Measurements from ENCODE around the gene CHMP2B. TPM values are rescaled to one million over a fixed set of nuclear protein-coding genes. Genes with fewer than 3 reads are reported as not detected.

The CHMP2B gene
- total and polyA plus RNA-seq, 2 of the 8 experiments (the other 6 are each of a cell fraction or from before 2014, with no cell fraction given): 14.0 to 56.5 TPM

DNA sequence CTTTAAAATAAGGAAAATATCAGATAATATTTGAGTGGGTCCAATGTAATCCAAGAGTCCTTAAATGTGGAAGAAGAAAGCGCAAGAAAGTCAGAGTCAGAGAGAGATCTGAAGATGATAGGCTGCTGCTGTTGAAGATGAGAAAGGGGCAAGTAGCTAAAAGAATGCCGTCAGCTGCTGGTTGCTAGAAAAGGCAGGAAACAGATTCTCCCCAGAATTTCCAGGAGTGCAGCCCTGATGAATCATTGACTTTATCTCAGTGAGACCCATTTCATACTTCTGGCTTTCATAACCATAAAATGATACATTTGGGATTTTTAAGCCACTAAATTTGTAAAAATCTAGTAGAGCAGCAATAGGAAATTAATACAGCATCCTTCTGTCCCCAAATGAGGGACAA, 7.5 kb upstream of the CHMP2B start:
- Histone ChIP-seq H2BK120ac (replicated peaks; ENCODE audit: low read depth, low read length) (no peak overlapping the region), H3K56ac (replicated peaks; ENCODE audit: insufficient read length, low read depth, low read length) (no peak overlapping the region), H4K91ac (replicated peaks; ENCODE audit: insufficient read length, low read length) (no peak overlapping the region), H3K23ac (ENCODE audit: insufficient read length) (no peak overlapping the region), H2AK5ac (ENCODE audit: low read depth, low read length) (no peak overlapping the region), H3K27me3 (replicated peaks in 1 of 4; ENCODE audit: control insufficient read depth in 3 of 4, extremely low read depth in 1 of 4, insufficient read depth in 3 of 4, low read length in 3 of 4) (no peaks in the 10 kb centered on the region), H3K9me3 (ENCODE audit: insufficient read depth in 2 of 2, low read depth in 1 of 2, low read length in 1 of 2) (no peaks in the 10 kb centered on the region), H3K4ac (replicated peaks; ENCODE audit: insufficient read length, low read depth, low read length) (no peak overlapping the region), H3K9ac (replicated peaks in 1 of 4; ENCODE audit: extremely low read depth in 1 of 4, low read depth in 3 of 4, low read length in 3 of 4) (no peak overlapping the region), H2BK20ac (ENCODE audit: low read length) (no peak overlapping the region), H2BK15ac (ENCODE audit: low read length) (no peak overlapping the region), H4K8ac (ENCODE audit: extremely low read depth, insufficient read depth, low read length) (no peak overlapping the region), H4K5ac (ENCODE audit: insufficient read length, low read depth, low read length) (no peak overlapping the region), H2AFZ (ENCODE audit: low read length) (no peak overlapping the region), H3K4me3 (ENCODE audit: extremely low read depth in 1 of 4, insufficient read depth in 2 of 4, low read depth in 3 of 4, low read length in 4 of 4) (no peak overlapping the region), H4K20me1 (replicated peaks in 1 of 2; ENCODE audit: control insufficient read depth in 1 of 2, insufficient read depth in 2 of 2, low read length in 2 of 2) (no peaks in the 10 kb centered on the region), H3K23me2 (ENCODE audit: low read depth, low read length) (no peaks in the 10 kb centered on the region), H3K4me1 (replicated peaks in 1 of 4; ENCODE audit: control insufficient read depth in 3 of 4, insufficient read depth in 4 of 4, low read length in 3 of 4) (no peaks in the 10 kb centered on the region), H3K27ac (ENCODE audit: low read depth, low read length) (no peak overlapping the region), H3K79me1 (ENCODE audit: low read depth, low read length) (no peaks in the 10 kb centered on the region), H3K14ac (ENCODE audit: insufficient read length) (no peak overlapping the region), H2BK12ac (ENCODE audit: low read depth, low read length) (no peak overlapping the region), H3K18ac (ENCODE audit: extremely low read depth, low read length) (no peak overlapping the region), H3K4me2 (ENCODE audit: insufficient read depth in 1 of 2, low read depth in 2 of 2, low read length in 2 of 2) (no peak overlapping the region), H3K79me2 (ENCODE audit: control insufficient read depth in 1 of 2, insufficient read depth in 2 of 2, low read length in 2 of 2) (no peaks in the 10 kb centered on the region), H3K36me3 (ENCODE audit: control insufficient read depth in 2 of 4, insufficient read depth in 4 of 4, low read length in 3 of 4) (no peaks in the 10 kb centered on the region), H2BK5ac (ENCODE audit: low read depth, low read length) (no peak overlapping the region)
- WGBS, 2 experiments (ENCODE audit: extremely low coverage in 1 of 2, insufficient coverage in 1 of 2, insufficient read length in 1 of 2, insufficient replicate concordance in 2 of 2, low coverage in 1 of 2, low lambda C conversion rate in 2 of 2, missing lambda C conversion rate in 1 of 2): 87% methylated on average over 2 of the region's 2 CpGs; no CpG with 5 or more reads in 1 of the 2 experiments
- FAIRE-seq (no peak), DNase-seq (ENCODE audit: low read depth in 1 of 2, low spot score in 2 of 2) (no peak)
- ChIA-PET POLR2A (ENCODE audit: partially characterized antibody) (no interaction called here), CTCF (ENCODE audit: partially characterized antibody) (interaction anchor here (1.0 kb wide), 1 partner anchor 75 kb away, joined by 3 read pairs; no protein-coding TSS in a partner anchor)
- TF ChIP-seq, protein P1, sequence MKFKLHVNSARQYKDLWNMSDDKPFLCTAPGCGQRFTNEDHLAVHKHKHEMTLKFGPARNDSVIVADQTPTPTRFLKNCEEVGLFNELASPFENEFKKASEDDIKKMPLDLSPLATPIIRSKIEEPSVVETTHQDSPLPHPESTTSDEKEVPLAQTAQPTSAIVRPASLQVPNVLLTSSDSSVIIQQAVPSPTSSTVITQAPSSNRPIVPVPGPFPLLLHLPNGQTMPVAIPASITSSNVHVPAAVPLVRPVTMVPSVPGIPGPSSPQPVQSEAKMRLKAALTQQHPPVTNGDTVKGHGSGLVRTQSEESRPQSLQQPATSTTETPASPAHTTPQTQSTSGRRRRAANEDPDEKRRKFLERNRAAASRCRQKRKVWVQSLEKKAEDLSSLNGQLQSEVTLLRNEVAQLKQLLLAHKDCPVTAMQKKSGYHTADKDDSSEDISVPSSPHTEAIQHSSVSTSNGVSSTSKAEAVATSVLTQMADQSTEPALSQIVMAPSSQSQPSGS (IDR thresholded peaks at IDR 0.05; ENCODE audit: low read length): no peak
- TF ChIP-seq CHD1 (IDR thresholded peaks at IDR 0.05; ENCODE audit: low read depth, low read length) (no peak), EZH2 (IDR thresholded peaks at IDR 0.05; ENCODE audit: low read depth, low read length, severe bottlenecking) (no peak), POU5F1 (IDR thresholded peaks at IDR 0.05; ENCODE audit: low read depth, low read length) (no peak), SAP30 (IDR thresholded peaks at IDR 0.05; ENCODE audit: insufficient read depth, insufficient replicate concordance, low read length) (no peak), CBX8 (IDR thresholded peaks at IDR 0.05; ENCODE audit: borderline replicate concordance, low read depth, low read length) (no peak), TEAD4 (IDR thresholded peaks at IDR 0.05; ENCODE audit: low read depth, low read length) (no peak)
- TF ChIP-seq, protein P2, sequence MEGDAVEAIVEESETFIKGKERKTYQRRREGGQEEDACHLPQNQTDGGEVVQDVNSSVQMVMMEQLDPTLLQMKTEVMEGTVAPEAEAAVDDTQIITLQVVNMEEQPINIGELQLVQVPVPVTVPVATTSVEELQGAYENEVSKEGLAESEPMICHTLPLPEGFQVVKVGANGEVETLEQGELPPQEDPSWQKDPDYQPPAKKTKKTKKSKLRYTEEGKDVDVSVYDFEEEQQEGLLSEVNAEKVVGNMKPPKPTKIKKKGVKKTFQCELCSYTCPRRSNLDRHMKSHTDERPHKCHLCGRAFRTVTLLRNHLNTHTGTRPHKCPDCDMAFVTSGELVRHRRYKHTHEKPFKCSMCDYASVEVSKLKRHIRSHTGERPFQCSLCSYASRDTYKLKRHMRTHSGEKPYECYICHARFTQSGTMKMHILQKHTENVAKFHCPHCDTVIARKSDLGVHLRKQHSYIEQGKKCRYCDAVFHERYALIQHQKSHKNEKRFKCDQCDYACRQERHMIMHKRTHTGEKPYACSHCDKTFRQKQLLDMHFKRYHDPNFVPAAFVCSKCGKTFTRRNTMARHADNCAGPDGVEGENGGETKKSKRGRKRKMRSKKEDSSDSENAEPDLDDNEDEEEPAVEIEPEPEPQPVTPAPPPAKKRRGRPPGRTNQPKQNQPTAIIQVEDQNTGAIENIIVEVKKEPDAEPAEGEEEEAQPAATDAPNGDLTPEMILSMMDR (IDR thresholded peaks at IDR 0.05; ENCODE audit: control extremely low read depth in 1 of 3, insufficient read depth in 1 of 3, low read depth in 1 of 3, low read length in 3 of 3): no peak
- TF ChIP-seq, protein P3, sequence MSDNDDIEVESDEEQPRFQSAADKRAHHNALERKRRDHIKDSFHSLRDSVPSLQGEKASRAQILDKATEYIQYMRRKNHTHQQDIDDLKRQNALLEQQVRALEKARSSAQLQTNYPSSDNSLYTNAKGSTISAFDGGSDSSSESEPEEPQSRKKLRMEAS (IDR thresholded peaks at IDR 0.05): no peak

Data from H1 (cell line).